ENCODE results near the gene NT5DC4.

GRCh38 chr2:112752667-112753066 is 31.8 kb downstream of the NT5DC4 start:
- TF ChIP-seq EZH2 (IDR thresholded peaks at IDR 0.05) (no peak), CTCF (IDR thresholded peaks at IDR 0.05) (no peak), EZH2phosphoT487 (IDR thresholded peaks at IDR 0.05) (no peak)

Data from neural progenitor cell (in vitro differentiated cells).